HFF-Myc (cell line): ENCODE results near the gene TTC23.

Experiments
- DNase-seq: peaks from one replicate; pipeline ENCODE4 v3.0.0-alpha.2; 2011; ENCODE audit warnings: low read depth; ENCODE audit errors: extremely low read depth
- H3K4me3 ChIP-seq: replicated peaks from 2 replicates; pipeline ENCODE4 v1.5.1; 2011; ENCODE audit warnings: low read depth, mild to moderate bottlenecking, control low read depth, low read length
- TF ChIP-seq, protein P1 (sequence below): IDR thresholded peaks from 2 replicates; pipeline ENCODE4 v1.5.1; 2012; ENCODE audit warnings: mild to moderate bottlenecking, low read depth, low read length, control low read depth; ENCODE audit errors: missing control alignments

TTC23 gene, protein sequence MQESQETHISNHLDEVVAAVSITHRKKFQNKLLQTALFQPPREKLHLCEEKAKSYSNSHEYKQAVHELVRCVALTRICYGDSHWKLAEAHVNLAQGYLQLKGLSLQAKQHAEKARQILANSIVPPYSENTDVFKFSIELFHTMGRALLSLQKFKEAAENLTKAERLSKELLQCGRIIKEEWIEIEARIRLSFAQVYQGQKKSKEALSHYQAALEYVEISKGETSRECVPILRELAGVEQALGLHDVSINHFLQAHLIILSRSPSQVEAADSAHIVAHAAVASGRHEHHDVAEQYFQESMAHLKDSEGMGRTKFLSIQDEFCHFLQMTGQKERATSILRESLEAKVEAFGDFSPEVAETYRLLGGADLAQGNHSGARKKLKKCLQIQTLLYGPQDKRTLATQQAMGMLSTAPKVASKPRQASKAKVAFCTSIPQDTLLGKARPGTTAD

GRCh38 chr15:99249270-99249841, at the start of gene TTC23:
TSS of gene TTC23 (minus strand) at chr15:99249581. CDS start at chr15:99228712, 20,869 bp downstream.
- TF ChIP-seq, protein P1, sequence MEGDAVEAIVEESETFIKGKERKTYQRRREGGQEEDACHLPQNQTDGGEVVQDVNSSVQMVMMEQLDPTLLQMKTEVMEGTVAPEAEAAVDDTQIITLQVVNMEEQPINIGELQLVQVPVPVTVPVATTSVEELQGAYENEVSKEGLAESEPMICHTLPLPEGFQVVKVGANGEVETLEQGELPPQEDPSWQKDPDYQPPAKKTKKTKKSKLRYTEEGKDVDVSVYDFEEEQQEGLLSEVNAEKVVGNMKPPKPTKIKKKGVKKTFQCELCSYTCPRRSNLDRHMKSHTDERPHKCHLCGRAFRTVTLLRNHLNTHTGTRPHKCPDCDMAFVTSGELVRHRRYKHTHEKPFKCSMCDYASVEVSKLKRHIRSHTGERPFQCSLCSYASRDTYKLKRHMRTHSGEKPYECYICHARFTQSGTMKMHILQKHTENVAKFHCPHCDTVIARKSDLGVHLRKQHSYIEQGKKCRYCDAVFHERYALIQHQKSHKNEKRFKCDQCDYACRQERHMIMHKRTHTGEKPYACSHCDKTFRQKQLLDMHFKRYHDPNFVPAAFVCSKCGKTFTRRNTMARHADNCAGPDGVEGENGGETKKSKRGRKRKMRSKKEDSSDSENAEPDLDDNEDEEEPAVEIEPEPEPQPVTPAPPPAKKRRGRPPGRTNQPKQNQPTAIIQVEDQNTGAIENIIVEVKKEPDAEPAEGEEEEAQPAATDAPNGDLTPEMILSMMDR: no peak
- peak; percentile 90 for DNase-seq

GRCh38 chr15:99296386-99296785, 47.0 kb upstream of the TTC23 start:
- H3K4me3 ChIP-seq: no peak overlapping the region
- DNase-seq: no peak
- TF ChIP-seq, protein P1: no peak

More at GRCh38 chr15:99249270-99249841, at the start of gene TTC23:
- peak within 1 kb of the TSS; percentile 89 for H3K4me3 ChIP-seq

DNA sequence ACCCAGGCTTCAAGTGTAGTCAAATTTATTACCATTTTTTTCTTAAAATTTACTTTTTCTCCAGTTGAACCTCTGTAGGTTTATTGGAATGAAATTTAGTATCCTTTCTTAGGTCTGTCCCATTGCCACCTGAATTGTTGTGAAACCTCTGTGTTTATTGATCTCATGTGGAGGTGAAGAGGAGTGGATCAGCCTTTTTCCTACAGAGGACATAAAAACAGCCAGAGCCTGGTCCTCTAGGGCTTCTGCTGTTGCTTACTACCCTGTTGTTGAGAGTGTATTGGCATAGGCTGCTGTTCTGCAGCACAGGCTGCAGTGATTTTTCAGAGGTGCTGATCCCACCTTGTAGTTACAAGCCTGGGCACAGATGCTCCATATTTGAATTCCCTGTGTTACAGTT, 46.5 kb upstream of the TTC23 start:
- no peak overlapping the region for H3K4me3 ChIP-seq
- no peak for DNase-seq
- TF ChIP-seq, protein P1: no peak

DNA sequence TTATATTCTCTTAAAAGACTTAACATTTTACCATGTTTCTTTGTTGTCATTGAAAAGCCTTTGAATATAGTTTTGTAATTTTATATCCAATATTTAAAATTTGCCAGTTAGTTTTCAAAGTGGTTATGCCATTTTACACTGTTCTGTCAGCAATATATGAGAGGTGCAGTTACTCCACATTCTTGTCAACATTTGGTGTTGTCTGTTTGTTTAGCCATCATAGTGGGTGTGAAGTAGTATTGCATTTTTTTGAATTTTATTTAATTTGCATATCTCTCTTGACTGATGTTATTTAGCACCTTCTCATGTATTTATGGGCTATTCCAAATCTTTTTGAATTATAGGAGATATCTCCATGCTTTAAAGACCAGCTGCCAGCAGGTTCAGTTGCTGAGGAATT, 42.3 kb upstream of the TTC23 start:
- H3K4me3 ChIP-seq: no peak overlapping the region
- TF ChIP-seq, protein P1: no peak
- no peak for DNase-seq

DNA sequence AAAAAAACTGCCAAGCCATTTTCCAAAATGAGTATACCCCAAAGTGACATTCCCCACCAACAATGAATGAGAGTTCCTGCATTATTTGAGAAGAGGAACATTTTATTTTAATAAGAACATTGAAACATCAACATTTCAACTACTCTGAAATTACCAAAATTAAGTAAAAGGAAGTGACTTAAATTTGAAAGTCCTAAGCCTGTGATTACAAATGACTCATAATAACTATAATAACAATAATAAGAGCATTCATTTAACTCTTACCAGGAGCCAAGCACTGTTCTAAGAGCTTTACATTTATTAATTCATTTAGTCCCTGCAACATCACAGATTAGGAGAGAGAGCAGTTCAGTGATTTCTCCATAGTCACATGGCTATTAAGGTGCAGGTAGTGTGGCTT, 34.3 kb upstream of the TTC23 start:
- TF ChIP-seq, protein P1: no peak
- no peak for DNase-seq
- no peak overlapping the region for H3K4me3 ChIP-seq

DNA sequence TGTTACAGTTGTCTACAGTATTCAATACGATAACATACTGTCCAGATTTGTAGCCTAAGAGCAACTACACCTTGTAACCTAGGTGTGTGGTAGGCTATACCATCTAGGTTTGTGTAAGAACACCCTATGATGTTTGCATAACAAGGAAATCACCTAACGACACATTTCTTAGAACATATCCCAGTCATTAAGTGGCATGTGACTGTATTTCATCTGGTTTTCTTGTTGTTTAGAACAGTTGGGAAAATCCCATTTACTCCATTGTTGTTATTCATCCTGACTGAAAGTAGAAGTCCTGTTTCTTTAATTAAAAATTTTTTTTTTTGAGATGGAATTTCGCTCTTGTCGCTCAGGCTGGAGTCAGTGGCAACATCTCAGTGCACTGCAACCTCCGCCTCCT, 33.2 kb upstream of the TTC23 start:
- H3K4me3 ChIP-seq: no peak overlapping the region
- no peak for DNase-seq
- TF ChIP-seq, protein P1: no peak
